ENCODE measurements around the gene PP2D1.

GRCh38 chr3:20055842-20056241, 43.8 kb upstream of the PP2D1 start:
- TF ChIP-seq CTCF (IDR thresholded peaks at IDR 0.05), result no peak
- TF ChIP-seq ATF2 (CRISPR knock-in tag; IDR thresholded peaks at IDR 0.05; ENCODE audit: borderline replicate concordance, low read depth), result no peak
- no peak for TF ChIP-seq USF2 (CRISPR knock-in tag; IDR thresholded peaks at IDR 0.05)
- no peak for TF ChIP-seq JUN (CRISPR knock-in tag; IDR thresholded peaks at IDR 0.05)
- no peak for TF ChIP-seq IRF2 (CRISPR knock-in tag; IDR thresholded peaks at IDR 0.05; ENCODE audit: borderline replicate concordance, low read depth)
- TF ChIP-seq ZNF423 (CRISPR knock-in tag; IDR thresholded peaks at IDR 0.05), result no peak
- TF ChIP-seq ERG (CRISPR knock-in tag; IDR thresholded peaks at IDR 0.05), result no peak
- TF ChIP-seq ATF3 (CRISPR knock-in tag; conservative IDR thresholded peaks at IDR 0.05), result no peak
- TF ChIP-seq ESRRA (CRISPR knock-in tag; IDR thresholded peaks at IDR 0.05; ENCODE audit: borderline replicate concordance), result no peak
- TF ChIP-seq NR1H2 (CRISPR knock-in tag; IDR thresholded peaks at IDR 0.05), result no peak
- no peak for TF ChIP-seq E2F5 (CRISPR knock-in tag; IDR thresholded peaks at IDR 0.05)

All from WTC11 (cell line).